GM12891 (cell line): Measurements from ENCODE around the gene SLC2A2.

ENCODE experiments used
- POLR2A ChIP-seq: IDR thresholded peaks from 2 replicates; pipeline ENCODE4 v1.6.1; 2011; ENCODE audit warnings: low read depth, low read length, control low read depth
- POLR2AphosphoS5 ChIP-seq: IDR thresholded peaks from 2 replicates; pipeline ENCODE4 v1.6.1; 2011; ENCODE audit warnings: low read depth, low read length, control low read depth
- POU2F2 ChIP-seq: IDR thresholded peaks from 2 replicates; pipeline ENCODE4 v1.6.1; 2011; ENCODE audit warnings: low read depth, mild to moderate bottlenecking, control low read depth, low read length, moderate library complexity
- SPI1 ChIP-seq: IDR thresholded peaks from 2 replicates; pipeline ENCODE4 v1.6.1; 2011; ENCODE audit warnings: low read depth, low read length, control low read depth

GRCh38 chr3:170949211-170949610 is 77.3 kb downstream of the SLC2A2 start:
- TF ChIP-seq POLR2A = no peak
- TF ChIP-seq POLR2AphosphoS5 = no peak
- TF ChIP-seq SPI1 = no peak
- no peak for TF ChIP-seq POU2F2
